C1 segment of cervical spinal cord (tissue), 14 donors: Measurements from ENCODE around the gene EEF1A2.

Source experiments
- DNase-seq, 14 donors: peaks; one replicate each; lab custom pipeline; 2025; lab: John Stamatoyannopoulos, UW

The EEF1A2 gene

DNA sequence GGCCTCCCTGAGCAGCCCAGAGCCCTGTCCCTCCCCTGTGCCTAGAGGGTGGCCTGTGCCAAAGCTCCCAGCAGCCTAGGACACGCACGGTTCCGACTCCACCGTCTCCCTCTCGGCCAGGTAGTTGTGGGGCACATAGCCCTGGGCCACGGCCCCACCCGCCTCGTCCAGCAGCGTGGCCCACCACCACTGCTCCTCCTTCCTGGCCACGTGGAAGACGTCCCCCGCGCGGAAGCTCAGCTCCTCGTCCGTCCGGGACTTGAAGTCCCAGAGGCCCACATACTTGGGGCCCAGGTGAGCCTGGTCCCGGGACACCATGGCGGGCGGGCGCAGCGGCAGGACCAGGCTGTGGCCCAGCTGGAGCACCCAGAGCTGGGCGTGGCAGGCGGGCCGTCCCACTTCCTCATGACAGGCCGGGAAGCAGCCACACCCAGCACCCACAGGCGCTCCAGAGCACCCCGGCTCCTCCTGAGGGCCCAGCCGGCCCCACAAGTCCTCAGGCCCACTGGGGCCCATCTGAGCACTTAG is 38.2 kb upstream of the EEF1A2 start, which contains the start of gene PTK6:
Gene PTK6, minus strand, starts transcription at position 380 of the 528 bp plus-strand sequence. Its CDS starts 62 bp downstream, at position 318.
- no peak for DNase-seq

- no peak for DNase-seq
Observed at GRCh38 chr20:63536241-63536977, 37.5 kb upstream of the EEF1A2 start.

DNA sequence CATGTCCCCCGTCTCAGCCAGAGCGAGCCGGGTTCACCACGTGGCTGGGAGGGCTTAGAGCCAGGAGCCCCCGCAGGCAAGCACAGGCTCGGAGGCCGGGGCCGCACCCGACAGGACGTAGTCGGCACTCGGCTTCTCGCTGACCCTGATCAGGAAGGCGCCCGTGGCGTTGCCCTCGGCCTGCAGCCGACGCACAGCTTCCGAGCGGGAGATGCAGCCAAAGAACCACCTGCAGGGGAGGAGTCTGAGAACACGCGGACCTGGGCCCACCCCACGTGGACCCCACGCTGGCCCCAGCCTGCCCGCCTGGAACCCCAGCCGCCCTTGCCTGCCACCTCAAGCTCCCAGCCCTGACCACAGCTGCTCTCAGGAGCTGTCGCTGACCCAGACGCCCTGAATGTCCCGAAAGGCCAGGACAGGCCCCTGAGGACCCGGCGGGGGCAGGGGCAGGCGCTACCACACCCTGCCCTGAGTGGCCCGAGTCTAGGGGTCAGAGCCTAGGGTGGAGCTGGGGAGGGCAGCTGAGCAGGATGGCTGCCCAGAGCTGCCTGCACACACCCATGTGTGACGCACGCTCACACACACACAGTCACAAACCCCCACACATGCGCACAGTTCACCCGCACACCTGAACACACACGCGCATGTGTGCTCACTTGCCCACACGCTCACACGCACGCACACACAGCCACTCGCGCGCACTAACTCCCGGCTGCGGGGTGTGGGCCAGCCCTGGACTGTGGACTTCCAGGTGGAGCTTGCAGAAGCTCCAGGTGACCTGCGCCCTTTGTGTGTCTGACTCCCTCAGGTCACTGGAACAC is 36.2 kb upstream of the EEF1A2 start:
- no peak for DNase-seq

DNA sequence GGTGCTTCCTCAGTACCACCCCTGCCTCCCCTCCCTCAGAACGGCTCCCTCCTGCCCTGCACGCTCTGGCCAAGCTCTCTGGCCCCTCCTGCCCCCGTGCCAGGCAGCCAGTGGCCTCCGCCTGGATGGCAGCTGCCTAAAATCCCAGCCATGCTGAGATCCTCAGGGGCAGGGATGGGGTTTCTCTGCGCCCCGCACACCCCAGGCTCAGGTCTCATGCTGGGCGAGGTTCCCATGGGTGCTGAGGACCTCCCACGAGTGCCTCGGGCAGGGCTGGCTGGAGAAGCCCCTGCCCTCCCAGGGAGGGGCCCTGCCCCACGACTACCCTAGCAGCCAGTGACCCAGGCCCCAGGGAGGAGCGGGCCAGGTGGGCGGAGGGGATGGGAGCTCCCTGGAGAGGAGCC is 35.5 kb upstream of the EEF1A2 start:
- no peak for DNase-seq

GRCh38 chr20:63533871-63534393 is 35.0 kb upstream of the EEF1A2 start:
- DNase-seq = no peak

- no peak for DNase-seq
Observed at GRCh38 chr20:63533388-63533787, 34.5 kb upstream of the EEF1A2 start.

DNA sequence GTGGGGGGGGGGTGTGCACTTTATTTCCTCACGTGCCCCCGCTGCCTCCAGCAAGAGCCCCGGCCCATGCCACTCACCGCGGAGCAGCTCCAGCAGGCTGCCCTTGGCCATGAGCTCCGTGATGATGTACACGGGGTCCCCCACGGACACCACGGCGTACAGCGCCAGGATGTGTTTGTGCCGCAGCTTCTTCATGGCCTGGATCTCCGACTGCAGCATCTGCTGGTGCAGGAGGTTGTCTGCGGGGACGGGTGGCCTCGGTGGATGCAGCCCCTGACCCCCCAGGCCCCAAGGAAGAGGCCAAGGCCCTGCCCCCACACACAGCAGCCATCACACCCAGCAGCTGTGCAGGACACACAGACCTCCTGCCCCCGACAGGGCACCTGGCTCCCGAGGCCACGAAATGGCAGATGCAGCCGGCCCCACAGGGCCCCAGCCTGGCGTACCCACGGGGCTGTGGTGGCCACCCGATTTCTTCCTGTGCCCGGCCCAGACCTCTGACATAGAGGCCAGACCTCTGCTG is 33.6 kb upstream of the EEF1A2 start:
- DNase-seq = no peak

DNA sequence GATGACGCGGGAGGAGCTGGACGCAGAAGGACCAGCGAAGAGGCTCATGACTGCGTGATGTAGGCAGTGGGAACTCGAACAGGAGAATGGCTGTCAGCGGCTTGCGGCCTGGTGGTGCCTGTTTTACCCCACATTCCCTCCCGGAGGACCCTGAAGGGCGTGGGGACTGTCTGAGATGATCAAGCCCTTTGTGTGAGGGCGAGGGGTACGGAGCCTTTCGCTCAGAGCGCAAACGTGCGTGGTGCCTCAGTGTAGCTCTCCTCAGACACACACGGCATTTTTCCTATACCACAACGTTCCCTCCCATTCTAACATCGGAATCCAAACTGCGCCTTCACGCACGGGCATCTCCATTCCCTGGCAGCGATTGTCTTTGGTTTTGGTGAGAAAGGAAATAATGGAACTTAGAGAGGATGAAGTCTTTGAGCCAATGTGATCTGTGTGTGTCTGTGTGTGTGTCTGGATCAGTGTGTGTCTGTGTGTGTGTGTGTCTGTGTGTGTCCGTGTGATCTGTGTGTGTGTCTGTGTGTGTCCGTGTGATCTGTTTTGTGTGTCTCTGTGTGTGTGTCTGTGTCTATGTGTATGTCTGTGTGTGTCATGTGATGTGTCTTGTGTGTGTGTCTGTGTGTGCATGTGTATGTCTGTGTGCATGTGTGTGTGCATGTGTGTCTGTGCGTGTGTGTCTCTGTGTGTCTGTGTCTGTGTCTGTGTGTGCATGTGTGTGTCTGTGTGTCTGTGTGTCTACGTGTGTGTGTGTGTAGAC is 33.0 kb upstream of the EEF1A2 start:
- DNase-seq = no peak

DNA sequence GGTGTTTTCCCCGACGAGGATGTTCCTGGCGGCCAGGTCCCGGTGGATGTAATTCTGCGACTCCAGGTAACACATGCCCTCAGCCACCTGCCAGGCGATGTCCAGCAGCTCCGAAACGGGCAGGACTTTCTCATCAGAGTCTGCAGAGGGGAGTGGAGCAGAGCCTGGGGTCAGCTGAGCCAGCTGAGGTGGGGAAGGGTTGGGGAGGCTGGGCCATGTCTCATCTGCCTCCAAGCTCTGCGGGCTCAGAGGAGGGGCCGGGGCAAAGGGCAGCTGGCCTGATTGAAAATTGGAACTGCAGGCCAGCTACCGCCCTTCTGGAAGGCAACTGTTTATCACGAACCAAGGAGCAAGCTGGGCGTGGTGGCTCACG is 31.9 kb upstream of the EEF1A2 start:
- DNase-seq = no peak

DNA sequence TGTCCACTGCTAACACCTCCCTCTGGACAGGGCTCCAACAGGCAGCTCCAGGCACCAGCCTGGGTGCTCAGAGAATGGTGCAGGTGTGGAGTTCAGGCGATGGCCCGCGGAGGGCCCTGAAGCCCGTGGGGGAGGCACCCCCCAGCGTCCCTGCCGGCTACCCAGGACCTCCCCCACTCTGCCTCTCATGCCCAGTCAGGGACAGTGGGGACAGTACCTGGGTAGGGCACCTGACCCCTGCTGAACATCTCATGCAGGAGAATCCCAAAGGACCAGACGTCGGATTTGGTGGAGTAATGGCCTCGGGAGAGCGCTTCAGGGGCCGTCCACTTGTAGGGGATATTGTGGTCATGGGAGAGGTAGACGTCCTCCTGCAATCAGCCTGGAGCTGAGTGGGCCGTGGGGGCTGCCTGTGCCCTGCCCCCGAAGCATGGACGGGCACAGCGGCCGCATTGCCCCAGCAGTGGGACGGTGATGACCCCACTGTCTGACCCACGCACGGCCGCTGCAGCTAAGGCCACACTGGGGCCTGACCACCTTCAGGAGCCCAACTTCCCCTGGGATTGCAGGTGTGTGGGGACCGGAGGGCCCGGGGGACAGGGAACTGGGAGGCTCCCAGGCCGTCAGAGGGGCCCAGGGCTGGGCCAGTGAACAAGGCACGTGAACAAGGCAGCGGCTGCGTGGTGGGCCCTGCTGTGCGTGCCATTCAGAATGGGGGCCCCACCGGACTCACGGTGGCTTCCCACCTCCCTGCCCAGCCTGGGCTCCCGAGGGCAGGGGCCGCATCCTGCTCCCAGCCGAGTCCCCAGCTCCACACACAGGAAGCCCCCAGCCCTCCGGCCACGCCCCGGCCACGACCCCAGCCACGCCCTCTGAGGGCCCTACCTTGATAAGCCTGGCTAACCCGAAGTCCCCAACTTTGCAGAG is 31.2 kb upstream of the EEF1A2 start:
- DNase-seq = no peak

DNA sequence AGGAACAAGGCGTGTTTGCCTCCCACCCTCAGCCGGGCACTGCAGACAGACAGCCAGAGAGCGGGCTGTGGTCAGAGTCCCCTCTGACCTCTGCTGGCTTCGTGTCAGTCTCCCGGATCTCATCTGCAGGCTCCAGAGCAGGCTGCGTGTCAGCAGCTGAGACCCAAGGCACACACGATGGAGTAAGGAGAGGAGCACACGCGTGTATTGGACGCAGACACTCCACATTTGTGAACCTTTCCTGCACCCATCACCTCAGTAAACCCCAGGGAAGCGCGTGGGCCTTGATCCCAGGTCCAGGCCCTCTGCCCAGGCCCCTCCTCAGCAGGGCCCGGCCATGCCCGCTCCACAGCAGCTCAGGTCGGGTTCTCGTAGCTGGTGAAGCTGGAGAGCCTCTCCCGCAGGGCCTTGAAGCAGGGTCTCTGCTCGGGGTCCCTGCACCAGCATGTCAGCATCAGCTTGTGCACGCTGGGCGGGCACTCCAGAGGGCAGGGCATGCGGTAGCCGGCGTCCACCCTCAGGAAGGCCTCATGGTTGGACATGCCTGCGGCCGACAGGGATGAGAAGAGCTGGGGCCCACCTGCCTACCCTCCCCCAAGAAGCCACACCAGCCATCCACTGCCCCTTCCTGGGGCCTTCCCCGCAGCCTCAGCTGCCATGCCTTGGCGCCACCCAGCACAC is 30.4 kb upstream of the EEF1A2 start:
- DNase-seq = no peak

DNA sequence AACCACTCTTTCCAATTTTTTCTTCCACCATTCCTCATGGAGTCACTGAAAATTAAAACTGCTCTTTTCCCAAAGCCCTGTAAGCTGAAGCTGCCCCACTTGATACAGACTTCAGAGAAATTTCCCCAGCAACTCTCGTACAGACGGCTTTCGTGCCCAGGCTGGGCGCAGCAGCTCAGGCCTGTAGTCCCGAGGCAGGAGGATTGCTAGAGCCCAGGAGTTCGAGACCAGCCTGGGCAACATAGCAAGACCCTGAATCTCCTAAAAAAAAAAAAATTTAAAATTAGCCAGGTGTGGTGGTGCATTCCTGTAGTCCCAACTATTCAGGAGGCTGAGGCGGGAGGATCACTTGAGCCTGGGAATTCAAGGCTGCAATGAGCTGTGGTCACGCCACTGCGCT is 28.3 kb upstream of the EEF1A2 start:
- DNase-seq = no peak

- no peak for DNase-seq
Observed at GRCh38 chr20:63525971-63526370, 27.1 kb upstream of the EEF1A2 start.

DNA sequence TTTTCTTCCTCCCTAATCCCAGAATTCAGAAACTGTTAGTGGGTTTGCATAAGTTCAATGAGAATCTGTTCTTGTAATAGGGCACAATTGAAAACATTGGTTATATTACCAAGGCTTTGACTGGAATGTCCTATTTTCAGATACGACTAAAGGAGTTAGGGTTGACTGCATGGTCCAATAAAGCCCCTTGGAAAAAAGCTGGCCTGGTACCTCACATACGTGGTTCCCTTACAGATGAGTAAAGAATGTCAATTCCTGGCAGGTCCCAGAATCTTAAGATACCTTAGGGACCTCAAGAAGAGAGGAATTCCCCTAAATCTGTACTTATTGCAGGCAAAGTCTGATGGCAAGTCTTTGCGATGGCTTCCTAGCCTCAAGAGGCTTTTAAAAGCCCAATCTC is 26.3 kb upstream of the EEF1A2 start:
- no peak for DNase-seq

GRCh38 chr20:63522981-63523611 is 24.2 kb upstream of the EEF1A2 start:
- no peak for DNase-seq

DNA sequence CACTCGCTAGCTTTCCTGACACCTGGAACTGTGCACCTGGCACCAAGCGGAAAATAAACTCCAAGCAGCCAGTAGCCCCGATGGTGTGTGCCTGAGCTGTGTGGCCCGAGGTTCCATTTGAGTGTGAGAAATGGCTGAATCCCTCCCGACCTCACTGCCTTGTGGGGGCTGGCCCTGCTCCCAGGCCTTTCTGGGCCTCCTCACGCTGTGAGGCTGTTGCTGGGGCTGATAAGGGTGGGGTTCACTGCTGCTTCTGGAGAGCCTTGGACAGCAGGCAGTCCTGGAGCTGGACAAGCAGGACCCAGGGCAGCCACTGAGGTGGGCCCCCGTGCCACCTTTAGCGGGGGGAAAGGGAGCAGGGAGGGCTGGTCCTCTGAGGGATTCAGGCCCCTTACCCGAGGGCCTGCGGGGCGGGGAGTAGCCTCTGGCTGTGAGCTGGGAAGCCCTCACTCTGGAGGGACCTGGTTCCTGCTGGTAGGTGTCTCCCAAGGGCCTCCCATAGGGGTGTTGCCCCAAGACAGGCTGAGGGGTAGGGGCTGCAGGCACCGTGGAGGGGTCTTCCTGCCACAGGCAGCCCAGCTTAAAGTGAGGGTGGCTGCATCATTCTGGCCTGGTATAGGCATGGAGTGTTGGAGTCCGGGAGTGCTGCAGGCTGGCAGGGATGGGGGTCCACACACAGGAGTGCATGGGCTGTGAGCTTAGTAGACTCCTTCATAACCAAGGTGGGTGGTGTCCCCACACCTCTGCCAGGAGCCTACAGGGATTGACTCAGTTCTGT is 23.4 kb upstream of the EEF1A2 start:
- no peak for DNase-seq

- no peak for DNase-seq
Observed at GRCh38 chr20:63521602-63522001, 22.7 kb upstream of the EEF1A2 start.

DNA sequence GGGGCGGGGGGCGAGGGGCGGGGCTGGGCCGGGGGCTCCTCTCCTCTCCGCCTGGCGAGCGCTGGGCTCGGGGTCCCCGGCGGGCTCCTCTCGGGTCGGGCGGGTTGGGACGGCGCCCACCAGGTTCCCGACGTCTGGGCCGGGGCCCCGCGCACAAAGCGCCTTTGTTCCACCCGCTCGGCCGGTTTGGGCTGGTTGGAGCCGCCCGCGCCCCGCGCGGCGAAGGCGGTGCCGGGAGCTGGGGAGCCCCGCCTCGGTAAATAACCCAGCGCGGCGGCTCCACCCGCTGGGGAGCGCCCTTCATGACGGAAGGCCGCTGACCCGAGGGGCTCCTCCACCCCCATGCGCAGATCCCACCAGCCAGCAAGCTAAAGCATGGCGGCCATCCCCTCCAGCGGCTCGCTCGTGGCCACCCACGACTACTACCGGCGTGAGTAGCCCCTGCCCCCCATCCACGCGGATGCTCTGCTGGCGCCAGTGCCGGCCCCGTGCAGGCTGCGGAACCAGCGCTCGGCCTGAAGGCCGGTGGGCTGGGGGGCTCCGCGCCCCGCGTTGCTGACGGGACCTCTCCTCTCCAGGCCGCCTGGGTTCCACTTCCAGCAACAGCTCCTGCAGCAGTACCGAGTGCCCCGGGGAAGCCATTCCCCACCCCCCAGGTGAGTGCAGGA is 22.2 kb upstream of the EEF1A2 start:
- peak in 13 of 14 donors; percentile 11 to 85 (median 70) for DNase-seq
